ENCODE data around the gene CHP2. TPM values are rescaled to one million over a fixed set of nuclear protein-coding genes. Genes with fewer than 3 reads are reported as not detected.

Gene CHP2
- total and polyA plus RNA-seq, 9 of the 15 experiments (the other 6 are each of a cell fraction or from before 2014, with no cell fraction given), result 0.23 to 1.1 (median 0.80) TPM

DNA sequence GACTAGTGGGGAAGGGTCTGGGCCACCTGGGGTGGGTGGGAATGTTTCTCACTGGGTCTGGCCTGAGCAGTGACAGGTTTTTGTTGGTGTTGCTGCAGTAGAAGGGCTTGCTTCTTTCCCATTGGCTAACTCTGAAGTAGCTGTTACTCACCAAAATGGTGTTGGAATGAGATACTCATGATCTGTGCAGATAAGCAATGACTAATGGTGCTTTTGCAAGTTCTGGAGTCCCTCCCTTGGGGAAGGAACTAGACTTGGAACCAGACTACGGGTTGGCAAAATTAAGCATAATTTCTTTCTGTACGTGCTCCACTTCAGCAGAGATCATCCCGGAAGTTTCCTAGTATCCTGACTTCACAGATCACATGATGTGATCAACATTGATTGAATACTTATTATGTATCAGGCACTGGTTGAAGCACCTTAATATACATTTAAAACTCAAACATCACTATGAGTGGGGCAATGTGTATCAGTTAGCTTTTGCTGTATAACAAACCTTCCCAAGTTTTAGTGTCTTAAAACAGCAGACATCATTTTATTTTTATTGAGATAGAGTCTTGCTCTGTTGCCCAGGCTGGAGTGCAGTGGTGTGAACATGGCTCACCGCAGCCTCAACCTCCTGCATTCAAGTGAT, 30.1 kb downstream of the CHP2 start (continued):
- TF ChIP-seq, protein P1, sequence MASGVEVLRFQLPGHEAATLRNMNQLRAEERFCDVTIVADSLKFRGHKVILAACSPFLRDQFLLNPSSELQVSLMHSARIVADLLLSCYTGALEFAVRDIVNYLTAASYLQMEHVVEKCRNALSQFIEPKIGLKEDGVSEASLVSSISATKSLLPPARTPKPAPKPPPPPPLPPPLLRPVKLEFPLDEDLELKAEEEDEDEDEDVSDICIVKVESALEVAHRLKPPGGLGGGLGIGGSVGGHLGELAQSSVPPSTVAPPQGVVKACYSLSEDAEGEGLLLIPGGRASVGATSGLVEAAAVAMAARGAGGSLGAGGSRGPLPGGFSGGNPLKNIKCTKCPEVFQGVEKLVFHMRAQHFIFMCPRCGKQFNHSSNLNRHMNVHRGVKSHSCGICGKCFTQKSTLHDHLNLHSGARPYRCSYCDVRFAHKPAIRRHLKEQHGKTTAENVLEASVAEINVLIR (CRISPR knock-in tag; IDR thresholded peaks at IDR 0.05), result no peak
- peak; percentile 93 for TF ChIP-seq JUN (IDR thresholded peaks at IDR 0.05; ENCODE audit: borderline replicate concordance, low read depth, low read length)
- TF ChIP-seq JUN (CRISPR knock-in tag; IDR thresholded peaks at IDR 0.05; ENCODE audit: borderline replicate concordance), result no peak

DNA sequence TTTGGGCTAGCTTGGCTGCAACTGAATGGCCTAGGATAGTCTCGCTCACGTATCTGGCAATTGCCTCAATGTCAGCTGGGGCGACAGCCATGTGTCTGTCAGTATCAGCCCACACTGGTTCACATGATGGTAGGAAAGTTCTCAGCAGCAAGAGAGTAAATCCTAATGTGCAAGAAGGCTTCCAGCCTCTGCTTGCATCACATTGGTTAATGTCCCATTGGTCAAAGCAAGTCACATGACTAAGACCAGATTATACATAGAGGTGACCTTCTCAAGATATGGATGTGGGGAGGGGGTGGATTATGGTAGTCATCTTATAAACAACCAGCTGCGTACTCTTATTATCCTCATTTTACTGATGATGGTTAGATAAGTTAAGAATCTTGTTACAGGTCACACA, 31.0 kb downstream of the CHP2 start:
- Histone ChIP-seq H4K20me1 (replicated peaks; ENCODE audit: control insufficient read depth, insufficient read depth, low read length) (no peaks in the 10 kb centered on the region), H3K27ac (ENCODE audit: extremely low read depth, low read depth, low read length) (no peak overlapping the region), H3K27me3 (ENCODE audit: control insufficient read depth in 2 of 2, insufficient read depth in 2 of 2, low read length in 2 of 2) (no peaks in the 10 kb centered on the region), H3K79me2 (ENCODE audit: control insufficient read depth, insufficient read depth, low read length) (no peaks in the 10 kb centered on the region), H3K4me2 (ENCODE audit: insufficient read depth, low read length) (no peak overlapping the region), H3K9me1 (ENCODE audit: control insufficient read depth, insufficient read depth, low read length) (no peaks in the 10 kb centered on the region), H2AFZ (ENCODE audit: low read depth, low read length) (no peak overlapping the region), H3K9me3 (replicated peaks; ENCODE audit: control insufficient read depth, insufficient read depth, low read depth, low read length) (peaks cover 4% of the 10 kb centered on the region; the same call in 1 of the 2 replicates), H3K4me1 (replicated peaks in 1 of 2; ENCODE audit: control insufficient read depth in 2 of 2, insufficient read depth in 2 of 2, low read length in 2 of 2) (peaks cover 7 to 17% of the 10 kb centered on the region in 2 experiments; a peak in 3 of 5 replicates), H3K4me3 (no peak overlapping the region), H3K9ac (ENCODE audit: insufficient read depth in 1 of 2, low read depth in 2 of 2, low read length in 2 of 2) (no peak overlapping the region), H3K36me3 (ENCODE audit: control insufficient read depth, insufficient read depth, low read length) (no peaks in the 10 kb centered on the region)
- DNase-seq (ENCODE audit: extremely low read depth in 1 of 4, low spot score in 3 of 4) (no peak), FAIRE-seq (no peak), ATAC-seq (no peak)
- CTCF ChIA-PET (ENCODE audit: low intra/inter-chr PET ratio), result no interaction called here
- intact Hi-C loops (cut with micrococcal nuclease), result no loop called here
- 91% methylated on average over 4 of the region's 4 CpGs for WGBS (ENCODE audit: insufficient coverage, low coverage, missing lambda C conversion rate)
- in situ Hi-C loops (cut with MboI), result no loop called here
- BruUV-seq (replicated peaks), result no TSS peak
- POLR2A ChIA-PET, result interaction anchor here (0.7 to 1.1 kb wide), 2 partner anchors 8 to 17 kb away, joined by 3 read pairs; no protein-coding TSS in a partner anchor
- TF ChIP-seq ZNF561 (CRISPR knock-in tag; conservative IDR thresholded peaks at IDR 0.05) (no peak), NR2F6 (CRISPR knock-in tag; IDR thresholded peaks at IDR 0.05) (no peak), TAF9B (IDR thresholded peaks at IDR 0.05; ENCODE audit: partially characterized antibody) (no peak), CBFA2T3 (IDR thresholded peaks at IDR 0.05) (0 out of 2 replicates have a peak, but pooled peaks have one; percentile 4), TCF7 (IDR thresholded peaks at IDR 0.05; ENCODE audit: borderline replicate concordance) (no peak), WHSC1 (IDR thresholded peaks at IDR 0.05; ENCODE audit: low read length) (no peak), ZNF165 (CRISPR knock-in tag; IDR thresholded peaks at IDR 0.05; ENCODE audit: borderline replicate concordance) (no peak), ELF1 (tag; IDR thresholded peaks at IDR 0.05) (no peak), TOE1 (IDR thresholded peaks at IDR 0.05; ENCODE audit: borderline replicate concordance) (peak; percentile 53; the same call in 1 of the 2 replicates), TOE1 (CRISPR knock-in tag; IDR thresholded peaks at IDR 0.05; ENCODE audit: borderline replicate concordance, low read depth) (no peak), CBX1 (IDR thresholded peaks at IDR 0.05; ENCODE audit: low read depth) (no peak), ATF7 (IDR thresholded peaks at IDR 0.05) (no peak)
- TF ChIP-seq, protein P2, sequence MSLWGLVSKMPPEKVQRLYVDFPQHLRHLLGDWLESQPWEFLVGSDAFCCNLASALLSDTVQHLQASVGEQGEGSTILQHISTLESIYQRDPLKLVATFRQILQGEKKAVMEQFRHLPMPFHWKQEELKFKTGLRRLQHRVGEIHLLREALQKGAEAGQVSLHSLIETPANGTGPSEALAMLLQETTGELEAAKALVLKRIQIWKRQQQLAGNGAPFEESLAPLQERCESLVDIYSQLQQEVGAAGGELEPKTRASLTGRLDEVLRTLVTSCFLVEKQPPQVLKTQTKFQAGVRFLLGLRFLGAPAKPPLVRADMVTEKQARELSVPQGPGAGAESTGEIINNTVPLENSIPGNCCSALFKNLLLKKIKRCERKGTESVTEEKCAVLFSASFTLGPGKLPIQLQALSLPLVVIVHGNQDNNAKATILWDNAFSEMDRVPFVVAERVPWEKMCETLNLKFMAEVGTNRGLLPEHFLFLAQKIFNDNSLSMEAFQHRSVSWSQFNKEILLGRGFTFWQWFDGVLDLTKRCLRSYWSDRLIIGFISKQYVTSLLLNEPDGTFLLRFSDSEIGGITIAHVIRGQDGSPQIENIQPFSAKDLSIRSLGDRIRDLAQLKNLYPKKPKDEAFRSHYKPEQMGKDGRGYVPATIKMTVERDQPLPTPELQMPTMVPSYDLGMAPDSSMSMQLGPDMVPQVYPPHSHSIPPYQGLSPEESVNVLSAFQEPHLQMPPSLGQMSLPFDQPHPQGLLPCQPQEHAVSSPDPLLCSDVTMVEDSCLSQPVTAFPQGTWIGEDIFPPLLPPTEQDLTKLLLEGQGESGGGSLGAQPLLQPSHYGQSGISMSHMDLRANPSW (CRISPR knock-in tag; IDR thresholded peaks at IDR 0.05), result no peak
- TF ChIP-seq, protein P3, sequence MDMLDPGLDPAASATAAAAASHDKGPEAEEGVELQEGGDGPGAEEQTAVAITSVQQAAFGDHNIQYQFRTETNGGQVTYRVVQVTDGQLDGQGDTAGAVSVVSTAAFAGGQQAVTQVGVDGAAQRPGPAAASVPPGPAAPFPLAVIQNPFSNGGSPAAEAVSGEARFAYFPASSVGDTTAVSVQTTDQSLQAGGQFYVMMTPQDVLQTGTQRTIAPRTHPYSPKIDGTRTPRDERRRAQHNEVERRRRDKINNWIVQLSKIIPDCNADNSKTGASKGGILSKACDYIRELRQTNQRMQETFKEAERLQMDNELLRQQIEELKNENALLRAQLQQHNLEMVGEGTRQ (CRISPR knock-in tag; IDR thresholded peaks at IDR 0.05), result 0 out of 2 replicates have a peak, but pooled peaks have one; percentile 11

Measured in K562 (cell line).